GM21528 (cell line): ENCODE measurements around the gene KIR3DL3.
"Not testable (repeated sequence)": the region's sequence is repeated elsewhere in the genome, so short reads cannot be mapped to it uniquely, and the experiment has no call there.

Source experiments
- ATAC-seq: cut with Tn5 transposase; IDR thresholded peaks from one replicate; pipeline ENCODE4 v1.9.1; 2021; ENCODE audit warnings: mild to moderate bottlenecking, moderate library complexity; ENCODE audit not compliant: unreplicated experiment, low FRiP score

Gene KIR3DL3

GRCh38 chr19:54724142-54724541, at the start of gene KIR3DL3:
Gene KIR3DL3, plus strand, starts transcription at chr19:54724442. Its CDS starts 55 bp downstream, at chr19:54724497.
- no peak for ATAC-seq

GRCh38 chr19:54676210-54676834, 47.9 kb upstream of the KIR3DL3 start:
- not testable (repeated sequence) for ATAC-seq

- no peak for ATAC-seq
These were observed 47.0 kb upstream of the KIR3DL3 start for GRCh38 chr19:54677217-54677616.

- ATAC-seq, result not testable (repeated sequence)
These were observed 42.6 kb upstream of the KIR3DL3 start for GRCh38 chr19:54681596-54681995.

GRCh38 chr19:54682306-54682856, 41.9 kb upstream of the KIR3DL3 start:
- ATAC-seq, result no peak

GRCh38 chr19:54684527-54684926, 39.7 kb upstream of the KIR3DL3 start:
- no peak for ATAC-seq

- ATAC-seq, result no peak
These were observed 32.5 kb upstream of the KIR3DL3 start for GRCh38 chr19:54691582-54692297.

- no peak for ATAC-seq
These were observed 32.0 kb upstream of the KIR3DL3 start for GRCh38 chr19:54692298-54692615.

- ATAC-seq, result no peak
These were observed 29.6 kb upstream of the KIR3DL3 start for GRCh38 chr19:54694648-54695047.

- no peak for ATAC-seq
These were observed 28.1 kb upstream of the KIR3DL3 start for GRCh38 chr19:54696117-54696548.

GRCh38 chr19:54696766-54697165, 27.5 kb upstream of the KIR3DL3 start:
- no peak for ATAC-seq

- ATAC-seq, result not testable (repeated sequence)
These were observed 26.5 kb upstream of the KIR3DL3 start for GRCh38 chr19:54697716-54698115.

GRCh38 chr19:54704928-54705327, 19.3 kb upstream of the KIR3DL3 start:
- ATAC-seq, result no peak

GRCh38 chr19:54707962-54708361, 16.3 kb upstream of the KIR3DL3 start:
- ATAC-seq, result no peak

- no peak for ATAC-seq
These were observed 15.5 kb upstream of the KIR3DL3 start for GRCh38 chr19:54708781-54709180.

- no peak for ATAC-seq
These were observed 14.9 kb upstream of the KIR3DL3 start for GRCh38 chr19:54709212-54709948.

- not testable (repeated sequence) for ATAC-seq
These were observed 14.3 kb upstream of the KIR3DL3 start for GRCh38 chr19:54709956-54710355.

- ATAC-seq, result no peak
These were observed 402 bp downstream of the KIR3DL3 start for GRCh38 chr19:54724644-54725043.

- no peak for ATAC-seq
These were observed 1.1 kb downstream of the KIR3DL3 start for GRCh38 chr19:54725321-54725720.

GRCh38 chr19:54727562-54727961, 3.3 kb downstream of the KIR3DL3 start:
- ATAC-seq, result no peak

GRCh38 chr19:54728167-54728566, 3.9 kb downstream of the KIR3DL3 start:
- no peak for ATAC-seq
